GM12874 (cell line): ENCODE measurements around the gene SCLY.

ENCODE experiments used
- TF ChIP-seq, protein P1 (sequence below): IDR thresholded peaks from 2 replicates; pipeline ENCODE4 v1.5.1; 2011; ENCODE audit warnings: low read depth, mild to moderate bottlenecking, control low read depth, low read length, moderate library complexity; ENCODE audit not compliant: insufficient read depth

Gene SCLY

DNA sequence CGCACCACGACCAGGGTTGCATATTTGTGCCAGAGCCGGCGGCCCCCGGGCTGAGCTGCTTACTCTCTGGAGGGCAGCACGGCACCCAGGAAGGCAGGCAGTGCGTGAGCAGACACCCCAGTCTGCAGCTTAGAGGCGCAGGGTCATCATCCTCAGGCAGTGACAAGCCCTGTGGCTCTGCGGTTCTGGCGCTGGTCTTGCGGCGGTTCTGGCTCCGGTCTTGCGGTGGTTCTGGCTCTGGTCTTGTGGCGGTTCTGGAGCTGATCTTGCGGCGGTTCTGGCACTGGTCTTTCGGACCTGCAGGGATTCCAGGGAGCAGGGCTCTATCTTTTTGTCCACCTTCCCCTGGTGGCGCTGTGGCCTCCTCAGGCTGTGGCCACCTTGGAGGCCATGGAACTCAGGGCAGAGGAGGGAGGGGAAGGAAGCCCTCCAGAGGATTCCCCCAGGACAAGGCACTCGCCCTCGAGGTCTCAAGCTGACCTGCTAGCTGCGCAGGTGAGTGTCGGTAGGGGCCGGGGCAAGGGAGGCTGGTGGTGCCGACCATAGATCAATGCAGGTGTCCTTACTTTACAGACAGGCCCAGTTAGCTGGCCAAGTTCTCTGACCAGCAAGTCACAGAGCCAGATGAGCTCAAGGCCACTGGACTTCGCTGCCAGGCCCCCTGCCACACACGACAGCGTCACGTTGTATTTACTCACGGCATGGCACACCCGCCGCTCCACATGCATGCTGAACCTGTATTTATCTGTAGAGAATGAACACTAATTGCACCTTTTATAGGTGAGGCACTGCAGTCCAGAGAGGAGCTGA is 54.3 kb downstream of the SCLY start:
- TF ChIP-seq, protein P1, sequence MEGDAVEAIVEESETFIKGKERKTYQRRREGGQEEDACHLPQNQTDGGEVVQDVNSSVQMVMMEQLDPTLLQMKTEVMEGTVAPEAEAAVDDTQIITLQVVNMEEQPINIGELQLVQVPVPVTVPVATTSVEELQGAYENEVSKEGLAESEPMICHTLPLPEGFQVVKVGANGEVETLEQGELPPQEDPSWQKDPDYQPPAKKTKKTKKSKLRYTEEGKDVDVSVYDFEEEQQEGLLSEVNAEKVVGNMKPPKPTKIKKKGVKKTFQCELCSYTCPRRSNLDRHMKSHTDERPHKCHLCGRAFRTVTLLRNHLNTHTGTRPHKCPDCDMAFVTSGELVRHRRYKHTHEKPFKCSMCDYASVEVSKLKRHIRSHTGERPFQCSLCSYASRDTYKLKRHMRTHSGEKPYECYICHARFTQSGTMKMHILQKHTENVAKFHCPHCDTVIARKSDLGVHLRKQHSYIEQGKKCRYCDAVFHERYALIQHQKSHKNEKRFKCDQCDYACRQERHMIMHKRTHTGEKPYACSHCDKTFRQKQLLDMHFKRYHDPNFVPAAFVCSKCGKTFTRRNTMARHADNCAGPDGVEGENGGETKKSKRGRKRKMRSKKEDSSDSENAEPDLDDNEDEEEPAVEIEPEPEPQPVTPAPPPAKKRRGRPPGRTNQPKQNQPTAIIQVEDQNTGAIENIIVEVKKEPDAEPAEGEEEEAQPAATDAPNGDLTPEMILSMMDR, result no peak

GRCh38 chr2:238116298-238117198 is 55.7 kb downstream of the SCLY start:
- TF ChIP-seq, protein P1, result no peak

- TF ChIP-seq, protein P1, result no peak
These were observed 56.7 kb downstream of the SCLY start for GRCh38 chr2:238117199-238118154.

- TF ChIP-seq, protein P1, result no peak
These were observed 59.1 kb downstream of the SCLY start for GRCh38 chr2:238119756-238120462.

DNA sequence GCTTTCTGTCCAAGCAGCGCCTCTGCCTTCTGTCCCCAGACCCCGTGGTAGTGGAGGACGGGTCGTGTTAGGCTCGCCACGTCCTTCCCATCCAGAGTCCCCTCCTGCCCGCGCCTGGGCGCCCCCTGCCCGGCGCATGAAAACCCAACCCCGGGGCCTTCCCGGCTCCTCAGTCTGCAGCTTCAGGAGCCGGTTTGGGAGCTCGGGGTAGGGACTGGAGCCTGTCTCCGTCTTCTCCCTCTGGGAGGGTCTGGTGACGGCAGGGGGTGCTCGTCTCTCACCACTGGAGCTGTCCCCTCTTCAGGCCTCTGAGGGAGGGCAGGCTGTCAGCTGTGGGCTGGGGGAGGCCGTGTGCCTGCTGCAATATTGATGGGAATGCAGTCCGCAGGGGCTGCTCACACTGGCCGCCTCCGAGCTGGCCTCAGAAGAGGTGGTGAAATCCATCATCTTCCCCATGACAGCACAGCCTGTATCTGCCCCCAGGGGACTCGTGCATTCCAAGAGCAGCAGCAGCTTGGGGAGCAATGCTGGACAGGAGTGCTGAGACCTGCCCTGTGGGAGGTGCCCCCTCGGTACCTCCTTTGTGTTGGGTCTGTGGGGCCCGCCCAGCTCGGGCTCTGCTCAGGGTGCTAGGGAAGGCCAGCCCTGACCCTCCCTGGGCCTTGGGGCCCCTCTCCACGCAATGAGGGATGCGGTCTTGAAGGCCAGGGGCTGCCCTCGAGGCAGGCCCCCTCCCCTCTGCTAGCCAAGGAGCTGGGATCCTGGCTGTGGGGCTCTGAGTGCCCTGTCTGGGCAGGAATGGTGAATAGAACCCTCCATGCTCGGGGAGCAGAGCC is 59.9 kb downstream of the SCLY start:
- TF ChIP-seq, protein P1, result no peak

GRCh38 chr2:238121511-238122286 is 60.9 kb downstream of the SCLY start:
- TF ChIP-seq, protein P1, result no peak
